GM18505 (cell line): Measurements from ENCODE around the gene SERPINA4.

Experiments used
- ATAC-seq: cut with Tn5 transposase; IDR thresholded peaks from one replicate; pipeline ENCODE4 v1.9.1; 2021; ENCODE audit not compliant: unreplicated experiment
- POLR2A ChIP-seq: IDR thresholded peaks from 4 replicates; pipeline ENCODE4 v1.6.1; 2011; ENCODE audit warnings: borderline replicate concordance; ENCODE audit not compliant: insufficient read depth, insufficient read length; ENCODE audit errors: extremely low read depth

Gene SERPINA4

GRCh38 chr14:94582851-94583250 lies 21.6 kb downstream of the SERPINA4 start:
- no peak for ATAC-seq
- no peak for TF ChIP-seq POLR2A

DNA sequence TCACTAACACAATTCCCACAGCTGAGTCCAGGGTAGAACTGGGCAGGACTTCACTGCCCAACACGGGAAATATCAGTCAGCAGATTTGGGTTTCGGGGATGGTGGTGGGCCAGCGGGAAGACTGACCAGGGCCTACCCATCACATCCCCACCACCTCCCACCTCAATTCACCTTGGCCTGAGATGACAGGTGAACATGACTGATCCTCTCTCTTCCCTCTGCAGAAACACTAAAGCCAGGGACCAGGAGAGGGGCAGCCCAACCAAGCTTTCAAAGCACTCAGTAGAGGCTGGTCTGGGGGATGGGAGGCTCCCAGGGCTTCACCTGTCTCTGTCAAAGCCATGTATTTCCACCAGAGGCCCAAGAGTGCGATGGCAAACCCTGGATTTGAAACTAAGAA lies 22.3 kb downstream of the SERPINA4 start:
- no peak for ATAC-seq
- no peak for TF ChIP-seq POLR2A

GRCh38 chr14:94584591-94585280 lies 23.5 kb downstream of the SERPINA4 start:
- no peak for TF ChIP-seq POLR2A
- no peak for ATAC-seq

- no peak for ATAC-seq
- TF ChIP-seq POLR2A: no peak
Observed at GRCh38 chr14:94586635-94587034, 25.4 kb downstream of the SERPINA4 start.

GRCh38 chr14:94588311-94588710 lies 27.1 kb downstream of the SERPINA4 start:
- ATAC-seq: no peak
- TF ChIP-seq POLR2A: no peak

- no peak for ATAC-seq
- TF ChIP-seq POLR2A: no peak
Observed at GRCh38 chr14:94591073-94591472, 29.8 kb downstream of the SERPINA4 start.

DNA sequence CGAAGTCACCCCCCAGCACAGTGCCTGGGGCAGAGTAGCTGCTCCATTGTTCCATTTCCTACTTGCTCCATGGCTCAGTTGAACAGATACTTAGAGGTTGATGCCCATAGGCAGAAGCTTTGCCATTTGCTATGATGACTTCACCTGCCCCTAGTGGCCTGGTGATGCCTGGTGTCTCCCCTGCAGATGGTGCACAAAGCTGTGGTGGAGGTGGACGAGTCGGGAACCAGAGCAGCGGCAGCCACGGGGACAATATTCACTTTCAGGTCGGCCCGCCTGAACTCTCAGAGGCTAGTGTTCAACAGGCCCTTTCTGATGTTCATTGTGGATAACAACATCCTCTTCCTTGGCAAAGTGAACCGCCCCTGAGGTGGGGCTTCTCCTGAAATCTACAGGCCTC lies 30.6 kb downstream of the SERPINA4 start:
- ATAC-seq: no peak
- TF ChIP-seq POLR2A: no peak

GRCh38 chr14:94592457-94592856 lies 31.2 kb downstream of the SERPINA4 start:
- no peak for ATAC-seq
- no peak for TF ChIP-seq POLR2A

DNA sequence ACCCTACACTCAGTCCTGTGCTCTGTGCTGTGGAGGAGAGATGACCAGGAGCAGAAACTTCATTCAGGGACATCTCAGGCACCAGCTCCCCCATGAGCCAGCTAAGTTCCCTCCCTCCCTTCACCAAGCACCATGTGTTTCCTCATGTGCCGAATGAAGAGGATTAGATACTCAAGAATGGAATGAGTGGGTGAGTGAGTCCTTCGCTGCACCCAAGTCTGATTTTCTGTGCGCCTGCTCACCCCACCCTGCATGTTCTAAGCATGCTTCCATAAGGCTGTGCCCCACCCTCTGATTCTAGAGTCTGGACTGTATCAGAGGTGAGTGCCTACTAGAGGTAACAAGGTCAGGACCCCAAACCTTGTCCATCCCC lies 32.1 kb downstream of the SERPINA4 start:
- TF ChIP-seq POLR2A: no peak
- ATAC-seq: no peak

GRCh38 chr14:94593749-94594431 lies 32.6 kb downstream of the SERPINA4 start:
- ATAC-seq: no peak
- no peak for TF ChIP-seq POLR2A

DNA sequence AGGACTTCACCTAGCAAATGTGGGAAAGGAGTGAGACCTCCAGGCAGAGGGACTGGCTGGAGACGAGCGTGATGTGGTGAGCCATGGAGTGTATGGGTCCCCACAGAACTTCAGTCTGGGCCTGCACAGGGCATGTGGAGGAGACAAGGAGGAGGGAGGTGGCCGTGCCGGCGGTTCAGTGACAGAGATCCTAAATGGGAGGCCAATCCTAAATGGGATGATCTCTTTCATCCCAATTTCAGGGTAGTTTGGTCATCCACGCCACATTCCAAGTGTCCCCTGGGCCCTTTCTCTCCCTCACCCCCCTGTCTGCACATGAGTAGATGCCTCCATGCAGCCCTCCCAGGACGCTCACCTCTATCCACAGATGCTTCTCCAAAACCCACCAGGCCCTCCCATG lies 33.2 kb downstream of the SERPINA4 start:
- TF ChIP-seq POLR2A: no peak
- no peak for ATAC-seq

DNA sequence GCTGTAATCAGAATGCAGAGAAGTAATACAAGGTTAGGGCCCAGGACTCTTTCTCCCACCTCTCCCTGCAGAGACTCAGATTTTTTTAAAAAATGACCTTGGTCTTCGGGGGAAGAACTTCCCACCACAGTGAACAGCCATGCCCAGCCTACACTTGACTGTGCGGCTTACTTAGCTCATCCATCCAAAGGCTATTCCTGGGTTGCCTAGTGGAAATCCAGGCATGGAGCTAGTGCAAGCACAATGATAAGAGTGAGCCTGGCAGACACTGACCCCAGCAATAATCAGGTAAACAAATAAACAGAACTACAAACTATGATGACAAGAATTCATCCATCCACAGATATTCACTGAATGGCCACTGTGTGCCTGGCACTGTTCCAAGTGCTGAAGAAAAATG lies 34.7 kb downstream of the SERPINA4 start:
- no peak for TF ChIP-seq POLR2A
- no peak for ATAC-seq

- no peak for ATAC-seq
- no peak for TF ChIP-seq POLR2A
Observed at GRCh38 chr14:94596361-94596760, 35.1 kb downstream of the SERPINA4 start.

- ATAC-seq: no peak
- no peak for TF ChIP-seq POLR2A
Observed at GRCh38 chr14:94597788-94598187, 36.5 kb downstream of the SERPINA4 start.

DNA sequence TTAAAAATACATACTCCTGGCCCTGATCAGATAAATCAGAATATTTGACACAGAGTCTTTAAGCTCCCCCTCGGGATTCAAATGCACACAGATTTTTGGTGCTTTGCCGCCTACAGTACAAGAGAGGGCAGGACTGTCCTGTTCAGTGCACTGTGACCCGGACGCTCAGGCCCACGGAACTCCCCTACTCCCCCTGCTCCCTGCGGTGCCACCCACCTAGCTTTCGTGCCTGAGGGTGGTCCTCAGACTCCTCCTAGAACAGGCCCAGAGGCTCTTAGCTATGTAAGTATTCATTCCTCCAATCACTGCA lies 37.2 kb downstream of the SERPINA4 start:
- TF ChIP-seq POLR2A: no peak

GRCh38 chr14:94598816-94599655 lies 37.8 kb downstream of the SERPINA4 start:
- ATAC-seq: no peak
- no peak for TF ChIP-seq POLR2A

More for the DNA sequence above, 37.2 kb downstream of the SERPINA4 start:
- no peak for ATAC-seq
